ENCODE data around the gene PCDH9.

The PCDH9 gene

DNA sequence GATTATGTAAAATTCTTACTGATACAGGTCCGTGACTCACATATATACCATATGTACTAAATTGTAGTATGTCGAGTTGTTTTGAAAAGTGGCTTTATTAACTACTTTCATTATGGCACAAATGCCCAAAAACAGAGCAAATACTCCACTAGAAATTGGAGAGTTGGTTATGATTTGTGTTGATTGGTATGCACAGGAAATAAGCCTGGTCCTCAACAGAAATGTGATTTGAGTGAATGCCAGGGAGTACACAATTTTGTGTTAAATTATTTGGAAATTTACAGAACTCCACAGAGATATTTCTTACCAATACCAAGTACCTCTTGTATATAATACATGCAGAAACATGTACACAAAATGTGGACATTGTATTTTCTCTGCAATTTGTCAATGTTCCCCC lies 676.7 kb downstream of the PCDH9 start:
- DNase-seq = no peak

DNA sequence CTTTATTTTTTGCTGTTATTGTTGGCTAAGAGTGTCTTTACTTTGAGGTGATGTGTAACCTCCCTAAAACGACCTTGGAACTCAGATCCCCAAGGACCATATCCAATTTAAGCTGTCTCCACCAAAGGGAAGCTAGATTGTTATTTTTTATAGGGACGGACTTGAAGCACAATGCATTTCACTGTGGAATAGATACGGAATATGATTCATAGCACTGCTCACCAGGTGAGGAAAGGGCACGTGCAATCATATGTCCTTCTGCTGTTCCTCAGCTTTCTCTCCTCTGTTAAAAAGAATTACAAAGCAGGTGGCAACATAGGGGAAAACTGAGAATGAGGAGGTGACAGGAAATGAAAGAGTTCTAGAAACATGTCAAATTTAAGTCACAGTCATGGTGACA lies 679.0 kb downstream of the PCDH9 start:
- DNase-seq = no peak

DNA sequence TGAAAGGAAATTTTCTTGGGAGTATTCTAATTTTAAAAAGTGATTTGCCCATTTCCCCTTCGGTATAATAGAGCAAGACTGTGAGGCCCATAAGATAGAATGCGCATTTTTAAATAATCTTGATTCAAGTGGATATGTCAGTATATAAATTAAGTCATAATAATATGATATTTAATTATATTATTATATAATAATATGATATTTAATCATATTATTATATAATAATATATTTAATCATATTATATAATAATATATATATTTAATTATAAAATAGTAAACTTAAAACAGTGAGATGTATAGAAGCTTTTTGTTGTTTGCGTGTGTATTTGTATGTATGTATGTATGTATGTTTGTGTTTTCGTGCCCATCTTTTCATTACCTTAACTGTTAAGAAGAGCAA lies 682.5 kb downstream of the PCDH9 start:
- DNase-seq = no peak

DNA sequence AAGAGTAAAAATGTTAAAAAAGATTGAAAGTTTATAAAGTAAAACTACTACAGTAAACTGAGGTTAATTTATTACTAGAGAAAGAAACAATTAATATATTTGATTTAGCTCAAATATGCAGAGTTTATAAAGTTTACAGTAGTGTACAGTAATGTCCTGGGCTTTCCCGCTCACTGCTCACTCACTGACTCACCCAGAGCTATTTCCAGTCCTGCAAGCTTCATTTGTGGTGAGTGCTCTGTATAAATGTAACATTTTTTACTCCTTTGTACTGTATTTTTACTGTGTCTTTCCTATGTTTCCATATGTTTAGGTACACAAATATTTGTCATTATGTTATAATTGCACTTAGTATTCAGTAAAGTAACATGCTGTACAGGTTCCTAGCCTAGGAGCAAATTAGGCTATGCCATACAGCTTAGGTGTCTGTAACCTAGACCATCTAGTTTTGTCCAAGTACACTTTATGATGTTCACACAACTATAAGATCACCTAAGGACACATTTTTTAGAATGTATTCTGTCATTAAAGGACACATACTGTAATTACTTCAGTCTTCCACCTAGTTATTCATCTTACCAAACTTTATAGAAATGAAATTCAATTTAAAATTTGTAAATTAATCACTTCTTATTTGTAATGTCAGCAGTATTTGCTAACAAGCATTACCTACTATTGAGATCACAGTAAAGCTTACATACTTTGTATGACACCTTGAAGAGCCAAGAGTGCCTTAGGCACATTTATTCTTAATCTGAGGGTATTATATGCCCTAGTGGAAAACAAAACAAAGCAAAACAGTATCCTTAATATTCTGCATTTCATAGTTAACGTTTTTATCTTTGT lies 683.4 kb downstream of the PCDH9 start:
- DNase-seq = no peak

DNA sequence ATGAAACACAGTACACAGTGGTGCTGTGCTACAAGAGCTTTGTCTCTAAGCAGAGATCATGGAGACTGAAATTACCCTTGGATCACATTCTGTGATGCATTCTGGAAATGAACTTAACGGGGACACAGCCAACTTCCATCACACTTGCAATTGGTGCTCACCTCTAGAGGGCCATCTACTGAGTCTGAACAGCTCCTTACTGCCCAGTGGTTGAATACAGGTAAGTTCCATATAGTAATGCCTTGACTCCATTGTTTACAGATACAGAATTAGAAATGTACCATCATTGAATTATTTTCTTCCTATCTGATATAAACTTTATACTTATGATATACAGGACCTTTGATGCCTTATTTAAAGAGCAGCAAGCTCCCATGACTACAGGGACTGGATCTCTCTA lies 686.4 kb downstream of the PCDH9 start:
- no peak for DNase-seq

DNA sequence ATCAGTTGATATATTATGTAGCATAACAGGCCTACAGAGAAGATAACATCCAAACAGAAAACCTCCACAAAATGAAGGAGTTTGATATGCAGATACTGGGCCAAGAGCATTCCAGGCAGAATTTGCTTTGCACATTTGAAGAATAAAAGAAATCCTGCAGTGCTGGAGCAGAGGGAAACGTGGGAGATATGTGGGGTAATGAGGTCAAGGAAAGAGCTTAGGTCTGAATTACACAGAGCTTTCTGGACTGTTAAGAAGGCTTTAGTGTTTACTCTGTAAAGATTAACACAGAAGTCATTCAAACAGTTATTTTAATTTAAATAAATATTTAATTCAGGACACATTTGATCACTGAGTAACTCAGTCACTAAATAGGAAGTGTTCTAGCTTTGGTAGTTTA lies 692.7 kb downstream of the PCDH9 start:
- DNase-seq = no peak

DNA sequence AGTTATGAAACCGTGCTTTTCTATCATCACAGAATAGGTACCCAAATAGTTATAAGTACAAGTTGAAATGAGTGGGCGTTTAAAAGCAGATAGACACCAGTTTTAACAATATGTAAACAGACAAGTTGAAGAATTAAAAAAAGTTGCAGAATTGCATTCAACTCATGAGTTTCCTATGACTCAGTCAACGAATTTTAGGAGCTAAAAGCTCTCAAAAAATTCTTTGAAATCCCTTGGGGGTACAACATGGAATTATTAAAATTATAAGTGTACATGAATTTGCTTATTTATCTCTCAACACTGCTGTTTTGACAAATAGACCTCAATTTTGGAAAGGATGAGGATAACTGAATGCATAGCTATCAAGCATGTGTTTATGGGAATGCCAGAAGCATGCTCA lies 693.4 kb downstream of the PCDH9 start:
- no peak for DNase-seq

DNA sequence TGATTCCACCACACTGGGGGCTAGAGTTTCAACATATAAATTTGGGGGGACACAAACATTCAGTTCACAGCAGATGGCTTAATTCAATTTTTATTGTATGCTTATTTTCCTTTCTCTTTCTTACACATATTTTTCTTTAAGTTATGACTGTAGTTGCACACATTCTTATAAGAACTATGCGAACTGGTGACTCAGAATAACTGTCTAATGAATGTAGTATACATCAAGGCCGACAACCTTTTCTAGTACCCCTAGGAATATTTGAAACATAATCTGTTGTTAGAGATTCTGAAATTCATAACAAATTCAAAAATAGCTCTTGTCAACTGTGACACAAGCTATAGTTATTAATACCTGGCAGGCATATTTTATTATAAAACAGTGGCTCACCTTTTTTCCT lies 695.6 kb downstream of the PCDH9 start:
- DNase-seq = no peak

DNA sequence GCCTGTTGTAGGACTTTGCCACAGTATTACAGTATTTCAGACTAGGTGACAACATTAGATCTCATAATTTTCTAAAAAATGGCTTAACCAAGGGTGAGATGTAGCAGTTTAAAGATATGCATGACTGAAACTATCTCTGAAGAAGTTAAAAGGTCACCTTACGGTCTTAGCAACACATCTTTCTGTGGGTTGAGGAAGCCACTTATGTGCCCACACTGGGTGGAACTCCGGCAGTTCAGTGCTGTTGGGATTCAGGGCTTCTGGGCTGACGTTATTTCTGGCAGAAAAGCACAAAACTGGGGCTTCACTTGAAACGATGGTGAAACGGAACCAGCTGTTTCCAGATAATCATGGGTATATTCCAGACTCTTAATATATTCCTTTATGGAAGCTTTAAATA lies 697.3 kb downstream of the PCDH9 start:
- no peak for DNase-seq

DNA sequence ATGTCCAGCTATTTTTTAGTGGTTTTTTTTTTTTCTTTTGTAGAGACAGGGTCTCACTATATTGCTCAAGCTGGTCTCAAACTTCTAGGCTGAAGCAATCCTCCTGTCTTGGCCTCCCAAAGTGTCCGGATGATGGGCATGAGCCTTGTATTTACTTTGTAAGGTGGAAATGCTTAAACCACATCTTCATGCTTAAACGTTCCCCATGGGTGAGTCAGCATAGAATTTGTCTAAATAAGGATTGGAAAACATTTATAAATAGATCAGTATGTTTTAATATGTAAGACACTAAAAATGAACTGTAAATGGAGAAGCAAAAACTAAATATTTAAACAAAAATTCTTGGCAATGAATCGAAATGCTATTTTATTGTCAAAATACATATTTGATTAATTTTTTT lies 698.0 kb downstream of the PCDH9 start:
- no peak for DNase-seq

DNA sequence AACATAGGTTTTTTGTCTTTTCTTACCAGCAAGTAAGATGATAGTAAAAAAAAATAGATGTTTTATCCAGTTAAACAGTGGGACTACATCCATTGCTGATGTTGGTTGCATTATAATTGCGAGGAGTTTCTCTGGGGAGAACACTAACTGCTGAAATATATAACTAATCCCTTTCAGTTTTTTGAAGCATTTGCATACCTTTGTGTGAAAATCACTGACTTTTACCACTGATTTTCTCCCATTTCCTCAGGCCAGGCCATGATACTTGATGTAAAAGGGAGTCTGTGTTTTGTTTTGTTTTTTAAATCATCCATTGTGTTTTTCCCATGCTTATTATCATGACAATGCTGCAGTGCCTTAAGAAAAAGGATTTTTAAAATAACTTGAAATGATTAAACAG lies 699.5 kb downstream of the PCDH9 start:
- DNase-seq = no peak

DNA sequence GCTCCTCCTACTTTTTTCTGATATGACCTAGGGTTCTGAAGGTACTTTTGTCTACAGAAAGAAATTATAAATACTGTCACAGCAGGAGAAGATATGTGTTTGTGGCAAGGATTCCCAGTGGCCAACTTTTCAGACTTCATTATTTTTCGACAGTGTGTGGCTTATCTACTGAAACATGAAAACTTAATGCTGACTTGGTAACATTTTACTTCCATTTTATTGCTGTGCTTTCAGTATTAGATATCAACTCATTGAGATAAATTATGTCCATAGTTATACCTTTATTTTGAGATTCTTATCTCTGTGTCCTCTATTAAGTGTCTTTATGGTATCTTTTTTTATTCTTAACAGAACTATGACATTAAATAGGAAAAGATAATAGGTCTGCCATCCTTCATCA lies 700.0 kb downstream of the PCDH9 start:
- DNase-seq = no peak

DNA sequence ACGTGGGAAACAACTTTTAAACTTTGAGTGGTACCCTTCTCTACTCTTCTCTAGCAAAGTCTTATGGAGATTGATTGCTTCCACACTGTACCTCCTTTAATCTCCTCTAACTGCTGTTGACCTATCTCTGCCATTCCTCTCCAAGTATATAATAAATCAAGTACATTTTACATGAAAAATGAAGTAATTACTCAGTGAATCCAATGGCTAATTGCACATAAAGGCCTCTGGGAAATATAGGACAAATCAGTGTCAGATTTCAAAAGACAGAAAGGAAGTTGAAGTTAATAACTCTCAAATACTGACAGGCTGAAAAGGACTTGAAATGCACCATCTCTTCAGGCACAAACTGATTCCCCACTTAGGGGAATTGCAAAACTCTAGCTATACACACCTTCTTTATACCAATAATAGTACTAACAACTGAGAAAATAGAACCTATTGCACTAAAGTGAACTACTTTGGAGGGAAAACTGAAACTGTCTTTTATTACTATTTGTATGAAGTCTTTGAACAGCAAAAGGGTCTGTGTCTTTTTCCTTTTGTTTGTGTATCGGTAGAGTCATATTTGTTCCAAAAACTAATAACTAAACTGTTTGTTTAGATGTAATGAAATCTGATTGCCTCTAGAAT lies 701.1 kb downstream of the PCDH9 start:
- DNase-seq = no peak

DNA sequence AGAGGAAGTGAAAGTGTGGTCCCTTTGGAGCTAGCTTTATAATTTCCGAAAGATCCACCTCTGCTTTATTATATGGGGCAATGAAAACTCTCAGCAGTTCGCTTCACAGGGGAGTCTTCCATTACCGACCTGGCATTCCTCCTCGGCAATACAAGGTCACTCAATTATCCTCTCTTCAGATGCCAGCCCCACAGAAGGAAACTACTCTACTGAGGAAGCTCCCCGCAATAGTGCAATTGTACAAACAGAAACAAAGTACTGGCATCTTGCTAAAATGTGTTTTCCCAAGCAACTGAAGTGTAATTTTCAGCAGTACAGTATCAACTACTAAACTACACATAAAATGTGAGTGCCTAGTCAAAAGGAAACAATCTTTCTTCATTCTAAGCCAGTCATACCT lies 702.0 kb downstream of the PCDH9 start:
- DNase-seq = no peak

DNA sequence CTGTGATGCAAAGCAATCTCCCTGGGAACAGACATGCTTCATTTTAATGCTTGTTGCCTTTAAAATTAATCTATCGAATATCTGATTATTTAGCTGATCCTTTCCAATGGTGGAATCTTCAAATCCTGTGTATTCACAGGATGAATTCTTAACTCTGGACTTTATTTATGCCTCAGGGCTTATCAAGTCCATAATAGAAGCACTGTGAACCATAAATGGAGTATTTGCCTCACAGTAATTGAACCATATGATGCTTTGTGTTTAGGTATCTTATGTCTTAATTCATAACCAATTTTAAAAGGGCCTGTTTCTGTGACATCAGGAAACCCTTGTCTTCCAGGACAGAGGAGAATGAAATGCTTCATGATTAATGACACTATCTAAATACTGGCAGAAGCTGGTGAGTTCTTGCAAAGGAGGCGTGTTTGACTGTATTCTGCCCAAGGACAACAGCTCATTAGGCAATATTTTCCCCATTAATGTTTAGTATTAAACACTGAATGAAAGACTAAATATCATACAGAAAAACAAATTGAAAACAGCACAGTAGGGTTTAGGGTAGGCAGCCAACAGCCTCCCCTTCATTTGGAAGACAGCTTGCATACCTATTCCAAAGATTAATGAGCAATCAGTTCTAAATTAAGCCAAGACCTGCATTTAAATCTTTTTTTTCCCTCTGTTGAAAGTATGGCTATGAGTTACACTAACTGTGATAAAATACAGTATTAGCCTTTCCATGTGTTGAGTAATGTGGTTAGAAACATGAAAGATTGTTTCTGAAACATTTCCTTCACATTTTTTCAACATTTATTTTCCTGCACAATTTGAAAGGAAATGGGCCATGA lies 709.4 kb downstream of the PCDH9 start:
- DNase-seq = no peak

DNA sequence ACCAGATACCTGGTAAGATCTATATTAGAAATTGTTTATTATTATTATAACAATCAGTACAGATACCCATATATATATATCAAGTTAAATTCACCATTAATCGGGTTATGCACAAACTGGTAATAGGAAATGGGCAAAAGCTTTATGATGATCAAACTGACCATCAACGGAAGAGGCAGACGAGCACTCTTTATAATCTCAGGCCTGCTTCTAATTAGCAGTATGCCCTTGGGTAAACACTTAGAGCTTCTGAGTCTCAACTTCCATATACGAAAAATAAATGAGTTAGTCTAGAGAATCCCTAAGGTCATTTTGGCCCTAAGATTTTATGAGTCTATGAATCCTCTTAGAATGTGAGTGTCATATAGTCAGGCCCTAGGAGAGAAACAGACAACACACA lies 710.9 kb downstream of the PCDH9 start:
- no peak for DNase-seq

DNA sequence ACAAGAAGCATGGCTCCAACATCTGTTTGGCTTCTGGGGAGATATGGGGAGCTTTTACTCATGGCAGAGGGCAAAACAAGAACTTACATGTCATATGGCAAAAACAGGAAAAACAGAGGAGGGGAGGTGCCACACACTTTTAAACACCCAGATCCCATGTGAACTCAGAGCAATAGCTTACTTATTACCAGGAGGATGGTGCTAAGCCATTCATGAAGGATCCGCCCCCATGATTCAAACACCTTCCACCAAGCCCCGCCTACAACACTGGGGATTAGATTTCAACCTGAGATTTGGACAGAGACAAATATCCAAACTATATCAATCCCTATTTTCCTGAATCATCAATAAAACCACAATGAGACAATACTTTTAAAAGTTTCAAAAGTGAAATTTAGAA lies 712.1 kb downstream of the PCDH9 start:
- no peak for DNase-seq

DNA sequence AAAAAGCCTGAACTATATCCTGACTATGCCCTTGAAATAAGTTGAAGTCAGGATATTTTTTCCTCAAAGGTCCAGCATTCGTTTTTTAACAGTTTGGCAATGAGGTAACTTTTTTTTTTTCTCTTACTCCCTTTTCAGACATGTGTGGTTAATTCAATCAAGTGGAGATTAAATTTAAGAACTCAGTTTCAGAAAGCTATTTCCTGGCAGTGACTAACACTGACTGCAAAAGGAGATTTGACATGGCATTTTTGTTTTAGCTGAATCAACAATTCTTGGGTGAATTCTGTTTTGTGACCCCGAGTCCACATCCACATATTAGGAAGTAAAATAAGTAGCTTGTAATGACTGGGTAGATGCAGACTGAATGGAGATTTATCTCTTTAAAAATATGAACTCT lies 716.4 kb downstream of the PCDH9 start:
- DNase-seq = no peak

DNA sequence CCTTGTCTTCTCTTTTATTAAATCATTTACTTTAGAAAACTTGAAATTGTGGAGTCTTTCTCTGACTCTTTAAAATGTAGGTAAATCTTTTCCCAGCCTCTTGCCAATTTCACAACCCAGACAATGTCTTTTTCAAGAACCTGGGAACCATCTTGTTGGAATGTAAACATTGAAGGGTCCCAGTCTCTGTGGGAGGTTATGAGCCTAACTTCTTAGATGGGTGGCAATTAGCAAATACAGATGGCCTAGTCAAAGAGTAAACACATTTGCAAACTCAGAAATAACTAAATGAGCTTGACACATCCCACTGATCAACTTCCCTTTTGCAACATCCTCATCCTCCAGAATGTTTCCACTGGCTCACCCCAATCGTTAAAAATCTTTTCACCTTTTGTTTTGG lies 721.0 kb downstream of the PCDH9 start:
- no peak for DNase-seq

DNA sequence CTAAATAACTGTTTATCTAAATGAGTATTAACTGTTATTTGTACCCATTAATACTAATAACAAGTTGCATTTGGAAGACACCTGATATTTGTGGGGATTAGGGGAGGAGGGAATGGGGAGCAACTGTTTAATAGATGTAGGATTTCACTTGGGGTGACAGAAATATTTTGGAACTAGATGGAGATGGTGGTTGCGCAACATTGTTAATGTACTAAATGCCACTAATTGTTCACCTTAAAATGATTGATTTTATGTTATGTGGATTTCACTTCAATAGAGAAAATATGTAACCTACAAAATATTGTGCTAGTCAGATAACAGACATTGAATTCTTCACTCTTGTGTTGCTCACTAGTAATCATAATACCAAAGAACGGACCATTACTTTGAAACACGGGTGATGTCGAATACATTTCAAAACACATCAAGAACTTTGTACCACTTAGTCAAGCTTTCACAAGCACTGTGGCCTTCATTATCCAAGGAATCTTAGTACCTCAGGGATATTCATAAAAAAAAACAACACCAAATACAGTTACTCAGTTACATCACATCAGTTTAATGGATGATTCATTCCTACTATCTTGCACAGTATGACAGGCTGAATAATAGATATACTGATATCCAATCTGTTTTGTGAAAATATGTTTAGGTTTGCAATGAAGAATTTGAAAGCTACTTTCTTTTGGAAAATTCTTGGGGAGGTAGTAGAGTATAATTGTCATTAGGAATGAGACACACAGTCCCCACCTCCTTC lies 721.8 kb downstream of the PCDH9 start:
- no peak for DNase-seq

DNA sequence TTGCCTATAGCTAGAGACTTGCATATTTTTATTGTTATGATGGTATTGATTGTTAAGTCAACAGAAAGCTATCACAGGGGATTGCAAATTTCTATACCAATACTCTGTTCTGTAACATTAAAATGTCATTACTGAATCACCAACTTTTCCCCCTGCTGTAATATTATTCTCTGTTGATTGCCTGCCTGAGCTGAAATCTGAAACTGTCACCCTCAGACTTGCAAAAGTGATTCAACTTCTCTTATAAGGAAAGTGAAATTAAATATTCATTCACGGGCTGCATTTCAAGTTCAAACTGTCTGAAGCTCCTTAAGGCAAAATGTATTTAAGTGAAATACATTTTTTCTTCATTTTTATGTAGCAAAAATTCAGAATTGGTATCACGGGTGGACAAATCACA lies 723.2 kb downstream of the PCDH9 start:
- no peak for DNase-seq

DNA sequence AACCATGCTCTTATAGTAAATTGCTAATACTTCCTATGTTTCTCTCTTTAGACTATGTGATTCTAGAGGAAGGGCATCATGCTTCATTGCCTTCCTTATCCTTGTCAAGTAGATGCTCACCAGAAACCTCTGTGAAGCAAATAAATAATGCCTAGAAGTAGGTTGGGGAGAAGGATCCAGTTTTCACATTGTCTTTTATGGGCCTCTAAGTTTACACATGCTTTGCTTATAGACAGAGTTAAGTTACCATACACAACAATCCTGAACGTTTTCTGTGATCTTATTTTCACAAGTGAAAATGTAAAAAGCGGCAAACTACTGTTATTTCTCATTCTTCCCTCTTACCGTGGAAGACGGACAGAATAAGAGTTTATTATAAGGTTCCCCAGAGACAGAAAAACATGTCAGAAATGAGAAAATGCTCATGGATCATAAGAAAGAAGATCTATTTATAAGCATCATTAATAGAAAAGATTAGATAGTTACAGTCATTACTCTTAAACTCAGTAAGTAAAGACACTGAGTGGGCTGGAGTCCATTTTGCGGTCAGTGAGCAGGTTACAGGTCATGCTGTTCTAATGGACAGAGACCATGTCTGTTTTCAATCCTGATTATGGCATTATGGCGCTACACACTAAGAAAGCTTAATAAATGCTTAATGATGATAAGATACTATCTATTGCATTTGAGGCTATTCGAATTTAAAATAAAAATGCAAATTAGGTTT lies 723.9 kb downstream of the PCDH9 start:
- DNase-seq = no peak
